Right lobe of liver (tissue), 4 donors: Measurements from ENCODE around the gene DNMT3L.
"Not testable (repeated sequence)": the region's sequence is repeated elsewhere in the genome, so short reads cannot be mapped to it uniquely, and the experiment has no call there.

ENCODE experiments used
- POLR2A ChIP-seq: fragments of 450-650 bp; IDR thresholded peaks from one replicate; pipeline ENCODE4 v1.6.1; 2017; ENCODE audit warnings: antibody characterized with exemption, mild to moderate bottlenecking
- TF ChIP-seq, protein P1 (sequence below), 4 donors: fragments of 200-600 bp in 3 of 4; fragments of 450-650 bp in 1 of 4; IDR thresholded peaks; one replicate each; pipeline versions ENCODE4 v1.5.1 to v1.8.0; 2016 to 2022; ENCODE audit warnings: antibody characterized with exemption in 4 of 4, mild to moderate bottlenecking in 2 of 4
- donor health status: DM: no; HTN: no; CAD: no.
- donor health status: DM: no; HTN: no; CAD: no.
- donor health status: DM: no; HTN: yes; CAD: no.

- TF ChIP-seq POLR2A = not testable (repeated sequence)
- TF ChIP-seq, protein P1, sequence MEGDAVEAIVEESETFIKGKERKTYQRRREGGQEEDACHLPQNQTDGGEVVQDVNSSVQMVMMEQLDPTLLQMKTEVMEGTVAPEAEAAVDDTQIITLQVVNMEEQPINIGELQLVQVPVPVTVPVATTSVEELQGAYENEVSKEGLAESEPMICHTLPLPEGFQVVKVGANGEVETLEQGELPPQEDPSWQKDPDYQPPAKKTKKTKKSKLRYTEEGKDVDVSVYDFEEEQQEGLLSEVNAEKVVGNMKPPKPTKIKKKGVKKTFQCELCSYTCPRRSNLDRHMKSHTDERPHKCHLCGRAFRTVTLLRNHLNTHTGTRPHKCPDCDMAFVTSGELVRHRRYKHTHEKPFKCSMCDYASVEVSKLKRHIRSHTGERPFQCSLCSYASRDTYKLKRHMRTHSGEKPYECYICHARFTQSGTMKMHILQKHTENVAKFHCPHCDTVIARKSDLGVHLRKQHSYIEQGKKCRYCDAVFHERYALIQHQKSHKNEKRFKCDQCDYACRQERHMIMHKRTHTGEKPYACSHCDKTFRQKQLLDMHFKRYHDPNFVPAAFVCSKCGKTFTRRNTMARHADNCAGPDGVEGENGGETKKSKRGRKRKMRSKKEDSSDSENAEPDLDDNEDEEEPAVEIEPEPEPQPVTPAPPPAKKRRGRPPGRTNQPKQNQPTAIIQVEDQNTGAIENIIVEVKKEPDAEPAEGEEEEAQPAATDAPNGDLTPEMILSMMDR (IDR thresholded peaks at IDR 0.05) = not testable (repeated sequence)
Observed at GRCh38 chr21:44211574-44211973, 50.1 kb downstream of the DNMT3L start.
